IPS DF 6.9 (cell line): ENCODE data around the gene RAG2.

ENCODE experiments used
- DNase-seq: peaks from one replicate; pipeline ENCODE4 v3.0.0-alpha.2; 2013; ENCODE audit warnings: low read depth, low spot score
- H3K27ac ChIP-seq: one replicate; pipeline ENCODE4 v1.5.1; 2013; ENCODE audit warnings: low read length, control low read depth
- H3K27me3 ChIP-seq: 2 replicates; pipeline ENCODE4 v1.6.1; 2013; ENCODE audit warnings: mild to moderate bottlenecking, low read length; ENCODE audit not compliant: control insufficient read depth, insufficient read depth
- H3K36me3 ChIP-seq: 2 replicates; pipeline ENCODE4 v1.6.1; 2013; ENCODE audit warnings: low read length; ENCODE audit not compliant: control insufficient read depth, insufficient read depth
- H3K4me1 ChIP-seq: 2 replicates; pipeline ENCODE4 v1.6.1; 2013; ENCODE audit warnings: low read length; ENCODE audit not compliant: control insufficient read depth, insufficient read depth
- H3K4me3 ChIP-seq: 2 replicates; pipeline ENCODE4 v1.5.1; 2013; ENCODE audit warnings: mild to moderate bottlenecking, low read length
- H3K9me3 ChIP-seq: 2 replicates; pipeline ENCODE4 v1.6.1; 2013; ENCODE audit warnings: low read length, inconsistent platforms; ENCODE audit not compliant: control insufficient read depth, insufficient read depth
- WGBS: extraction: QIAGEN DNeasy Blood & Tissue Kit; methylation state at CpG from one replicate; pipeline ENCODE4 v1.1.7; 2013; ENCODE audit warnings: mixed read lengths, missing lambda C conversion rate; ENCODE audit not compliant: insufficient read length, insufficient coverage; 5-methylcytosine and 5-hydroxymethylcytosine counted together

RAG2 gene

GRCh38 chr11:36620246-36620645 lies 22.2 kb upstream of the RAG2 start:
- DNase-seq, result no peak
- no peaks in the 10 kb centered on the region for H3K36me3 ChIP-seq
- H3K27ac ChIP-seq, result no peak overlapping the region
- no peaks in the 10 kb centered on the region for H3K9me3 ChIP-seq
- H3K4me3 ChIP-seq, result no peak overlapping the region
- H3K4me1 ChIP-seq, result no peaks in the 10 kb centered on the region
- H3K27me3 ChIP-seq, result no peaks in the 10 kb centered on the region

- DNase-seq, result no peak
- Histone ChIP-seq H3K27me3 (no peaks in the 10 kb centered on the region), H3K36me3 (no peaks in the 10 kb centered on the region), H3K27ac (no peak overlapping the region), H3K4me1 (no peaks in the 10 kb centered on the region), H3K9me3 (no peaks in the 10 kb centered on the region), H3K4me3 (no peak overlapping the region)
- no CpG with 5 or more reads among the region's 5 CpGs for WGBS
Measured at GRCh38 chr11:36619502-36619901, 21.5 kb upstream of the RAG2 start.

- Histone ChIP-seq H3K4me3 (no peak overlapping the region), H3K36me3 (no peaks in the 10 kb centered on the region), H3K27me3 (no peaks in the 10 kb centered on the region), H3K4me1 (no peaks in the 10 kb centered on the region), H3K27ac (no peak overlapping the region), H3K9me3 (no peaks in the 10 kb centered on the region)
- no peak for DNase-seq
- WGBS, result no CpG with 5 or more reads among the region's 3 CpGs
Measured at GRCh38 chr11:36618363-36619047, 20.5 kb upstream of the RAG2 start.

GRCh38 chr11:36617543-36618362 lies 19.7 kb upstream of the RAG2 start:
- H3K27me3 ChIP-seq, result no peaks in the 10 kb centered on the region
- no peak for DNase-seq
- no peaks in the 10 kb centered on the region for H3K36me3 ChIP-seq
- no CpG with 5 or more reads among the region's 6 CpGs for WGBS
- H3K27ac ChIP-seq, result no peak overlapping the region
- H3K9me3 ChIP-seq, result no peaks in the 10 kb centered on the region
- H3K4me1 ChIP-seq, result no peaks in the 10 kb centered on the region
- no peak overlapping the region for H3K4me3 ChIP-seq

- H3K27me3 ChIP-seq, result no peaks in the 10 kb centered on the region
- no peaks in the 10 kb centered on the region for H3K4me1 ChIP-seq
- no peaks in the 10 kb centered on the region for H3K36me3 ChIP-seq
- DNase-seq, result no peak
- no peak overlapping the region for H3K27ac ChIP-seq
- H3K4me3 ChIP-seq, result no peak overlapping the region
- no CpG with 5 or more reads among the region's 3 CpGs for WGBS
- H3K9me3 ChIP-seq, result no peaks in the 10 kb centered on the region
Measured at GRCh38 chr11:36615826-36616225, 17.8 kb upstream of the RAG2 start.

GRCh38 chr11:36609383-36609782 lies 11.3 kb upstream of the RAG2 start:
- WGBS, result no CpG with 5 or more reads among the region's 2 CpGs
- Histone ChIP-seq H3K4me3 (no peak overlapping the region), H3K27ac (no peak overlapping the region), H3K9me3 (no peaks in the 10 kb centered on the region), H3K4me1 (no peaks in the 10 kb centered on the region), H3K36me3 (no peaks in the 10 kb centered on the region), H3K27me3 (no peaks in the 10 kb centered on the region)
- no peak for DNase-seq

GRCh38 chr11:36608491-36609199 lies 10.6 kb upstream of the RAG2 start:
- no peak for DNase-seq
- Histone ChIP-seq H3K4me3 (no peak overlapping the region), H3K4me1 (no peaks in the 10 kb centered on the region), H3K9me3 (no peaks in the 10 kb centered on the region), H3K27ac (no peak overlapping the region), H3K27me3 (no peaks in the 10 kb centered on the region), H3K36me3 (no peaks in the 10 kb centered on the region)
- no CpG with 5 or more reads among the region's 1 CpG for WGBS

GRCh38 chr11:36605221-36606216 lies 7.5 kb upstream of the RAG2 start:
- H3K4me1 ChIP-seq, result no peaks in the 10 kb centered on the region
- no peaks in the 10 kb centered on the region for H3K27me3 ChIP-seq
- H3K4me3 ChIP-seq, result no peak overlapping the region

GRCh38 chr11:36602135-36602534 lies 4.1 kb upstream of the RAG2 start:
- Histone ChIP-seq H3K4me3 (no peak overlapping the region), H3K27me3 (no peaks in the 10 kb centered on the region), H3K36me3 (no peaks in the 10 kb centered on the region), H3K9me3 (no peaks in the 10 kb centered on the region), H3K4me1 (no peaks in the 10 kb centered on the region), H3K27ac (no peak overlapping the region)
- no peak for DNase-seq

More at GRCh38 chr11:36605221-36606216, 7.5 kb upstream of the RAG2 start:
- Histone ChIP-seq H3K36me3 (no peaks in the 10 kb centered on the region), H3K9me3 (no peaks in the 10 kb centered on the region), H3K27ac (no peak overlapping the region)
- DNase-seq, result no peak
- WGBS, result no CpG with 5 or more reads among the region's 6 CpGs

GRCh38 chr11:36601155-36601554 lies 3.1 kb upstream of the RAG2 start:
- no peaks in the 10 kb centered on the region for H3K9me3 ChIP-seq
- H3K27me3 ChIP-seq, result no peaks in the 10 kb centered on the region
- no peak overlapping the region for H3K27ac ChIP-seq
- H3K36me3 ChIP-seq, result no peaks in the 10 kb centered on the region
- no peak overlapping the region for H3K4me3 ChIP-seq
- H3K4me1 ChIP-seq, result no peaks in the 10 kb centered on the region
- 100% methylated on average over 1 of the region's 2 CpGs for WGBS
- no peak for DNase-seq
